Left cardiac atrium (tissue), 4 donors: ENCODE data around the gene PATE1. TPM values are rescaled to one million over a fixed set of nuclear protein-coding genes. Genes with fewer than 3 reads are reported as not detected.
"Not testable (repeated sequence)": the region's sequence is repeated elsewhere in the genome, so short reads cannot be mapped to it uniquely, and the experiment has no call there.

Experiments used
- ATAC-seq, 2 donors: fragments of 200-7000 bp; cut with Tn5 transposase; one replicate each; pipeline ENCODE4 v1.9.1; 2020; ENCODE audit warnings: mild to moderate bottlenecking in 2 of 2, moderate library complexity in 2 of 2
- DNase-seq: peaks from one replicate; pipeline ENCODE4 v3.0.0-alpha.2; 2020
- intact Hi-C, 2 donors: fragments of 100-400 bp; cut with DNase I; formaldehyde crosslinking; loops; one replicate each; pipeline versions ENCODE4 v1.14.1 to v1.15.1; 2022 to 2023
- long read RNA-seq: library from polyadenylated mRNA; unstranded; transcript quantifications from one replicate; pipeline ENCODE4 v2.0.0, GENCODE V29; 2021
- total RNA-seq, 2 donors: library from RNA; stranded (reverse); fragmentation: NEBNext Ultra II Directional; extraction: Animal tissue kit (Norgen Biotek cat#: 25700); gene quantifications; one replicate each; pipeline ENCODE4 v1.2.1, GENCODE V29; 2021
- donor health status: DM: no; HTN: yes; CAD: no.
- donor health status: DM: no; HTN: yes; CAD: no; lungs with severe emphysema.
- donor health status: DM: yes; HTN: yes; CAD: no.
- donor health status: Dilated cardiomyopathy.

The PATE1 gene
- total RNA-seq, result not detected
- long read RNA-seq, result 0 reads

- intact Hi-C loops, result no loop called here
- no peak for DNase-seq
- ATAC-seq, result no peak
These were observed at the start of gene PATE1 for GRCh38 chr11:125745979-125746378. Gene PATE1 (plus strand): TSS chr11:125746279. CDS start chr11:125746305, 26 bp downstream.

DNA sequence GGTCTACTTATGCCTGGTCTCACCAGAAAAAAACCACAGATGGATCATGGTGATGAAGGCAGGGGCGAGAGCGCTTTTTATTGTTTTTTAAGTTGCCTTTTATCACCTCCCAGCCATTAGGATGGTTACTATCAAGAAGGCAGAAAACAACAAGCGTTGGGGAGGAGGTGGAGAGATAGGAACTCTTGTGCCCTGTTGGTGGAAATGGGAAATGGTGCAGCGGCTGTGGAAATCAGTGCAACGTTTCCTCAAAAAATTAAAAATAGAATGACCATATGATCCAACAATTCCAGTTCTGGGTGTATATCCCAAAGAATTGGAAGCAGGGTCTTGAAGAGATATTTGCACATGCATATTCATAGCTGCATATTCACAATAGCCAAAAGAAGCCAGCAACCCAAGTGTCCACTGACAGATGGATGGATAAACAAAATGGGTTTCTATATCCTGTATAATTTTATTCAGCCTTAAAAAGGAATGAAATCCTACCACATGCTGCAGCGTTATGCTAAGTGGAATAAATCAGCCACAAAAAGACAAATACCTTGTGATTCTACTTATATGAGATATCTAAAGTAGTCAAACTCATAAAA lies 45.0 kb upstream of the PATE1 start:
- ATAC-seq (no peak), DNase-seq (no peak)
- intact Hi-C loops, result no loop called here

GRCh38 chr11:125701858-125702621 lies 44.0 kb upstream of the PATE1 start:
- intact Hi-C loops, result no loop called here
- no peak for ATAC-seq
- DNase-seq, result no peak

DNA sequence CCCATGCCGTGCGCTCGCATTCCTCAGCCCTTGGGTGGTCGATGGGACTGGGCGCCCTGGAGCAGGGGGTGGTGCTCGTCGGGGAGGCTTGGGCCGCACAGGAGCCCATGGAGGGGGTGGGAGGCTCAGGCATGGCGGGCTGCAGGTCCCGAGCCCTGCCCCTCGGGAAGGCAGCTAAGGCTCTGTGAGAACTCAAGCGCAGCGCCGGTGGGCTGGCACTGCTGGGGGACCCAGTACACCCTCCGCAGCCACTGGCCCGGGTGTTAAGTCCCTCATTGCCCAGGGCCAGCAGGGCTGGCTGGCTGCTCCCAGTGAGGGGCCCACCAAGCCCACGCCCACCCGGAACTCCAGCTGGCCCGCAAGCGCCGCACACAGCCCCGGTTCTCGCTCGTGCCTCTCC lies 41.4 kb upstream of the PATE1 start:
- intact Hi-C loops, ATAC-seq, DNase-seq: not testable (repeated sequence)

GRCh38 chr11:125720781-125721180 lies 25.3 kb upstream of the PATE1 start:
- DNase-seq (no peak), ATAC-seq (no peak)
- intact Hi-C loops, result no loop called here

GRCh38 chr11:125724125-125724524 lies 22.0 kb upstream of the PATE1 start:
- ATAC-seq (no peak), DNase-seq (no peak)
- intact Hi-C loops, result no loop called here

GRCh38 chr11:125728969-125729368 lies 17.1 kb upstream of the PATE1 start:
- intact Hi-C loops, result no loop called here

GRCh38 chr11:125740617-125741016 lies 5.5 kb upstream of the PATE1 start:
- ATAC-seq (no peak), DNase-seq (no peak)
- intact Hi-C loops, result no loop called here

More at GRCh38 chr11:125728969-125729368, 17.1 kb upstream of the PATE1 start:
- ATAC-seq (no peak), DNase-seq (no peak)

DNA sequence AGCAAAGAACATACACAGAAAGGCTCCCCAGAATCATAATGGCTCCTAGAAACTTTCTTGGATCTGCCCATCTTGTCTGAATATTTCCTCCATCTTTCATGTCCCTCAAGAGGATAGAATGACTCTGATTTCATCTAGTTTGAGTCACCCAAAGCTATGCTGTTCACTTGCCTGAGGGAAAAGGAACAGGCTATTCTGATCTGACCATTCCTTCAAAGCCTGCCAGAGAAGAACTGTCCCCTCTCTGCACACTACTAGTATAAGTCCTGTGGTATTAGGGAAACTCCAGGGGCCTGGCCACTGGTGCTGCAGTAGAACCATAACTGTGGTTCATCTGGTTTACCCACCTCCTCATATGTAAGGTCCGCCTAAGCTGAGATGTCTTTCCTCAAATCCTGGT lies 2.4 kb upstream of the PATE1 start:
- no peak for ATAC-seq
- no peak for DNase-seq
- intact Hi-C loops, result no loop called here

DNA sequence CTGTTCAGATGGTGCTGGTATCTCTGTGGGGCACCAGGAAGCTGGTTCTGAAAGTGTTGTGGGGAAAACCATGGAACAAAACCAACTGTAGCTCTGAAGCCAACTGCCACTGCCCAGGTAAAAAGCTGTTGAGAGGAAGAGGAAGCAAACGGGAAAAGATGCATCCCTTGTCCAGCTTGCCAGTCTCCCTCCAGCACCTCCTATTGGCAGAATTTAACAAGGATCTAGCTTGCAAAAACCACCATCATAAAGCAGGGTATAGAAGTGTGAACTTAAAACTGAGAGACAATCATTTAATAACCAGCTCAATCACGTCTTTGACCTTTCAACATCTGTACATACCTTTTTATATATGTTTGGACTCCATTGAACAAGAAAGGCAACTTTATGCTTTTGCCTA lies 4.5 kb downstream of the PATE1 start:
- intact Hi-C loops, result no loop called here
- ATAC-seq (no peak), DNase-seq (no peak)

GRCh38 chr11:125756050-125756449 lies 10.0 kb downstream of the PATE1 start:
- intact Hi-C loops, result no loop called here
- no peak for ATAC-seq
- no peak for DNase-seq

- DNase-seq, result no peak
- intact Hi-C loops, result no loop called here
- no peak for ATAC-seq
These were observed 16.4 kb downstream of the PATE1 start for GRCh38 chr11:125762445-125762844.

DNA sequence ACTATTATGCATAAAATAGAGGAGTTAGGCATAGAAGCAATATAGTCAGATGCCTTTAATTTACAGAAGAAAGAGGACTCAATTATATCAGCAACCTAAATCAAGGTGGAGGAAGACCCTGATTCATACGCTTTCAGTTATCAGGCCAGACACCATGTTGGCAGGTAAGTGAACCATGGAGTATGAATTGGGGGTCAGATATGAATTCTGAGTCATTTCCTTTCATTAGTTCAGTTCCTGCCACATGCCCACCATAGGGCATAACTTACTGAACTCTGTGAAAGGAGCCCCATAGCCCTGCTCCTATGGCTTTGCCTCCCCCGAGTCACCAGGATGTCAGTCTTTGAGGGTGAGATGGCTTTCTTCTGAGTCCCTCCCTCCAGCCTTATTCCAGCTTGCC lies 17.4 kb downstream of the PATE1 start:
- intact Hi-C loops, result no loop called here
- DNase-seq (no peak), ATAC-seq (no peak)

GRCh38 chr11:125766251-125766650 lies 20.2 kb downstream of the PATE1 start:
- no peak for ATAC-seq
- DNase-seq, result no peak
- intact Hi-C loops, result no loop called here

DNA sequence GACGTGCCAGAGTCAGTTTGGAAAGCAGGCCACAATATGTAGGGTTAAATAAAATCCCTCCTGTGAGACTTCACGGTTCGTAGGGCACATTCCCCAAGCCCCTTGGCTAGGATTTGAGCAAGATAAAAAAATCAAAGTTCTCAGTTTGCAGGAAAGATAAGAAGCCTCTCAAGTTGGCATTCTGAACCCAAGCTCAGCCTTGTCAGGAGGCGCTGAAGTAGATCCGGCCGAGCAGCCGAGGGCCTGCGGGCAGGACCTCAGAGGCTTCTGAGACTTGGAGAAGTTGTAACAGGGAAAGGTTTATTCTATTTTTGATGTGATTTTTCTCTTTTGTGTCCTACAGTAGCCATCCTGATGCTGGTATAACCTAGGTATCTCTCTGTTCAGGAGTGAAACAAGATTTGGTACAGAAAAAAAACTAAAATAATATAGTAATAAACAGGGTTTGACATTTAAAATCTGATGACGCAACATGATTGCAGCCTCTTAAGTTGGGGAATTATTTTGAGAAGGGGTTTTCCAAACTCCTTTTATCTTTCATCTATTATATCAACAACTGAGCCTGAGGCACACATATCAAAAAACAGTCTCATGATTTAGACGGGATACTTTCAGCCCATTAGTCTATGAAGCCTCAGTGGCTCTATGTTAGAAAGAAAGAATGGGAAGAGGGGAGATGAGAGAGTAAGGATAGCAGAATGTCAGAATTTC lies 22.4 kb downstream of the PATE1 start:
- intact Hi-C loops, result no loop called here
- no peak for ATAC-seq

DNA sequence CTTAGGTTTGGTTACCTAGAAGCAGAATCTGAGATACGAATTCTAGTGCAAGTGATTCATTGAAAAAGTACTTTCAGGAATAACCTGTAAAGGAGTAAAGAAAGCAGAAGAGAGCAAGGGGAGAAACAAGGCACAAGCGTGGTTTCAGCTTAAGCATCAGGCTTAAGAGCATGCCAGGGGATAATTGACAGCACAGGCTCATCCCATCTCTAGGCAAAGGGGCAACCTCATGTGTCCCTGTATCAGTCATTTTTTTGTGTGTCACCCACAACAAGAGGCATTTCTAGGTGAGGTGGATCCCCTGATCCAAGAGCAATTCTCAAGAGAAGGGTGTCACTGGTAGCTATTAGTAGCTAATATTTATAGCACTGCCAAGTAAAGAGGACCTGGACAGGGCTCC lies 24.5 kb downstream of the PATE1 start:
- no peak for DNase-seq
- no peak for ATAC-seq
- intact Hi-C loops, result no loop called here

More for the DNA sequence above, 22.4 kb downstream of the PATE1 start:
- no peak for DNase-seq

DNA sequence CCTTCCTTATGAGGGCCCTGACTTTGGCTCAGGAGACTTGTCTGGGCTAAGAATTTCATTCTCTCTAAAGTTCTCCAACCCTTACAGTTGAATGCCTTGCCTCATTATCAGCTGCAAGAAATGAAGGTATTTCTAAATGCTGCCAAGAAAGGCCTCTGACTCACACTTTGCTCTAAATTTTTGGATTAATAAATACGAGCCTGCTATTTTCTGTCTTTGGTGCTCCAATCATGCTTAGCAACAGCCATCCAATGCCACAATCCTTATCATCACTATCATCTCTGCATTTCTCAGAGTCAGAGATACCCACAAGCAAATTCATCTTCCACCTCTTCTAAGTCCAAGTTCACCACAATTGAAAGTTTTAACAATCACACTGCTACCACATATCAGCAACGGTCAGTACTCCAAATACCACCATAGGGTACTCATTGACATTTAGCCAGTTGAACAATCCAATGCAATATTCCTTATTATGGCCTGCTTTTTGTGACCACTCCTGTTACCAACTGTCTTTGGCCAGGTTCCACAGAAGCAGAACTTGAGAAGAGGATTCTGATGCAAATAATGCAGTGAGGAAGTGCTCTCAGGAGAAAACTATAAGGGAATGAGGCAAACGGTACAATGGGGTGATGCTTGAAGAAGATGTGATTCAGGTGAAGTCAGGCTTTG lies 26.9 kb downstream of the PATE1 start:
- DNase-seq, result no peak
- ATAC-seq, result peak; percentile 53 to 92
- intact Hi-C loops, result no loop called here

DNA sequence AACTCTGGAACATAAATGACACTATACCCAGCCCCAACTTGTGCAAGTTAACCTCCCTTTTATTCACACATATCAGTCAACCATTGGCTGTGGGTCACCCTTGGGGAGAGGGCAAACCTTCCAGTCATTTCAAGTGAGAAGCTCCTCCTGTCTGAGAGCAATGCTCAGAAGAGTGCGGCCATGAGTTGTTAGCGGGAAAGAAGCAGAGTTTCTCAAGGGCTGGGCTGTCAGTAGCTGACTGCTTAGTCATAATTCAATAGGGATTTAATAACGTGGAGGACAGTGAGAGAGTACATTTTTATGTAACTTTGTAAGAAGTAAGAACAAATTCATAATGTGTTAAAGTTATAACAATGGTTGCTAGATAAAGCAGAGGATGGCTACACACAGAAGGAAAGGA lies 27.4 kb downstream of the PATE1 start:
- DNase-seq (no peak), ATAC-seq (peak in 1 of 2 donors; percentile 85)
- intact Hi-C loops, result no loop called here

DNA sequence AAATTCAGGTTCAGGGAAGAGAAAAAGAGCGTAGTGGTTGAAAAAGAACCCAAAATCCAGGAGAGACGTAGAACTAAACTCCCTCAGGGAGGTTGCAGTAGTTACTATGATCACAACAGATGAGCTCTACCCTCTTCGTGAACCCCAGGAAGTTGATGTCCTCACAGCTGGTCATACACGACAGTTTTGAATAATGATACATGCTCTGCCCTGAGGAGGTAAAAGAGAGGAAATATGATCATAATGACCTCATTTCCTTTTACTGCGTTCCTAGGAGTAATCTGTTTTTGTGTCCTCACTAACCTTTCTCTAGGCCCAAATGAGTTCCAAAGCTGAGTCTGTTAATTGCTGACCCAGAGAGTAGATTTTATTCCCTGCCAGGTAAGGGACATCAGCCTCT lies 31.2 kb downstream of the PATE1 start:
- no peak for ATAC-seq
- intact Hi-C loops, result no loop called here
- no peak for DNase-seq

GRCh38 chr11:125778728-125779127 lies 32.6 kb downstream of the PATE1 start, which contains the start of gene PATE2:
Gene PATE2 (minus strand): TSS chr11:125778828. CDS start chr11:125778773, 55 bp downstream.
- intact Hi-C loops, result no loop called here
- ATAC-seq (no peak), DNase-seq (no peak)
